SK-N-DZ (cell line): ENCODE measurements around the gene COL23A1.

Experiments used
- DNase-seq: peaks from one replicate; pipeline ENCODE4 v3.0.0-alpha.2; 2015; ENCODE audit warnings: low spot score

The COL23A1 gene

GRCh38 chr5:178557416-178557815 is 32.8 kb downstream of the COL23A1 start:
- no peak for DNase-seq

DNA sequence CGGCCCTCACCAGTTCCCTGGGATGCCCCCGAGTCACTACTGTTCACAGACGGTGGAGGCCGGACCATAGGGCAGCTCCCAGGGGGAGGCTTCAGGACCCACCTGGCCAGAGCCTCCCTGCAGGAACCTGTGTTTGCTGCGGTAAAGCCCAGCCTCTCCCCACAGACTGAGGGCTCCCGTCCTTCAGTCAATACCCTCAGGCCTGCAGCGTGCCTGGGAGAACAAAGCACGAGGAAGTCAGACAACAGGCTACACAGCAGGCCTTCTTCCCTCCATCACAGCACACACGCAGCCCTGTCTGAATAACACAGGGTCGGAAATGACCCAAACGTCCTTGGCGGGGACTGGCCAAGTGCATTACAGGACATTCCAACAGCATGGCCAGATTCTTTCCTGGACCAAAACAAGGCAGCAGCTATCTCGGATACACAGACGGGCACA is 34.4 kb downstream of the COL23A1 start:
- no peak for DNase-seq

GRCh38 chr5:178555005-178555404 is 35.2 kb downstream of the COL23A1 start:
- no peak for DNase-seq

DNA sequence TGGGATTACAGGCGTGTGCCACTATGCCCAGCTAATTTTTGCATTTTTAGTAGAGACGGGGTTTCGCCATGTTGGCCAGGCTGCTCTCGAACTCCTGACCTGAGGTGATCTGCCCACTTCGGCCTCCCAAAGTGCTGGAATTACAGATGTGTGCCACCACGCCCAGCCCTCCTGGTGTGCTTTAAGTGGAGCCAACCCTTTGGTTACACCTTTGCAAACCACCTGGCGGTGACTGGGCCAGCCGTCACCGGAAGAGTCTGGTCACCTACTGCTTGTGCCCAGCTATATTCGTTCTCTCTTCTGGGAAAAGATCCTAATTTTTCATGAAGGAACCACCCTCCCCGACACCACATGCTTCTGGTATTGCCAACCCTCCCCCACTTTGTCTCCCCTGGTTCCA is 35.9 kb downstream of the COL23A1 start:
- no peak for DNase-seq

DNA sequence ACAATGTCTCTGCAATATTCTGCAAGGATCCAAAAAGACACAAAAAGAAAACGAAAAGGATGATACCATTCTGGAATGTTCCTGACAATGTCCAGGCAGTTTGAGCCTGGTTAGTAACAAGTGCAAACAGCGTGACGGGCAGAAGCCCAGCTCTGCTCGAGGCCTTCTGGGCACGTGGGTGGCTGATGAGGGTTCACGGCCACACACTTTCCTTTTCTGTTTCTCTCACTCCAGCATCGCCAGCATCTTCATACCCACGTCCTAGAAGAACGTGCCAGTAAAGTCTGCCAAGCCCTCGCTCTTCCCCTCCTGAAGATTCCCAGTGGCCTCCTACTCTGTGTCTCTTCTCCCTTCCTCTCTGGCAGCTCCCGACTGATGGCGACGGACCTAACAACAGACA is 36.7 kb downstream of the COL23A1 start:
- no peak for DNase-seq

- no peak for DNase-seq
Measured at GRCh38 chr5:178551468-178551867, 38.7 kb downstream of the COL23A1 start.

DNA sequence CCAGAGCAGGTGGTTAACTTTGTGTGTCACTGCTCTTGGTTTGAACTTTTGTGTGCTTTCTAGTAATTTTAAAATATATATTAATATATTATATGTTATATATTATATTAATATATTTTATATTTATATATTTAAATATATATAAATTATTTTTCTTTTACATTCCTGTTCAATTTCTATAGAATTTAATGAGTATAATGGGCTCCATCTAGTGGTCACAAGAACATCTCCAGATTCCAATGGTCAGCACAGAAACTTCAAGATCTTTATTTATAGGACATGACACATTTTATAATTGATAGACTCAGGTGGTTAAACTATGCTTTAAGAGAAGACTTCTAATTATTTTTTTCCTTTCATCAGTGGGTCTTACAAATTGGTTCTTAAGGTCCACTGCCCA is 39.1 kb downstream of the COL23A1 start:
- DNase-seq: no peak

- DNase-seq: no peak
Measured at GRCh38 chr5:178548746-178549145, 41.4 kb downstream of the COL23A1 start.

DNA sequence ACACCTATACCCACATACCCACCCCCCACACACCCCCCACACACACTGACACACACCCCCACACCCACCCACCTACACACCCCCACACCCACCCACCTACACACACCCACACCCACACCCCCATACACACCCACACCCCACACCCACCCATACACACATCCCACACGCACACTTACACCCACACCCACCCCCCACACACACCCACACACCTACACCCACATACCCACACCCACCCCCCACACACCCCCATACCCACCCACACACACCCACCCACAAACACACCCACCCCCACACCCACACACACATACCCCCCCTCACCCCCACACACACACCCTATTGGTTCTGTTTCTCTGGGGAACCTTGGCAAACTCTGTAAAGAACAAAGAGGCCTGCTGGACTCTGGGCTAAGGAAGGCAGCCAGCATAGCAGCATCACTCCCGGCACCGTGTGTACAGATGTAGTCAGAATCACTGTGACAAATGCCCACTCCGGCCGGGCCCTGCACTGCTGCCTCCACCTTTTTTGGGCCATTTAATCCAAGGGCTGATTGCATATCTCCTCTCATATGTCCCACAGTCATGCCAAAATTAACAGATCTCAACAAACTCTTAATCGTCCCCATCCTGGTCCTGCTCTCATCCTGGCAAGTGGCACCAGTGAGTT is 42.3 kb downstream of the COL23A1 start:
- DNase-seq: no peak

DNA sequence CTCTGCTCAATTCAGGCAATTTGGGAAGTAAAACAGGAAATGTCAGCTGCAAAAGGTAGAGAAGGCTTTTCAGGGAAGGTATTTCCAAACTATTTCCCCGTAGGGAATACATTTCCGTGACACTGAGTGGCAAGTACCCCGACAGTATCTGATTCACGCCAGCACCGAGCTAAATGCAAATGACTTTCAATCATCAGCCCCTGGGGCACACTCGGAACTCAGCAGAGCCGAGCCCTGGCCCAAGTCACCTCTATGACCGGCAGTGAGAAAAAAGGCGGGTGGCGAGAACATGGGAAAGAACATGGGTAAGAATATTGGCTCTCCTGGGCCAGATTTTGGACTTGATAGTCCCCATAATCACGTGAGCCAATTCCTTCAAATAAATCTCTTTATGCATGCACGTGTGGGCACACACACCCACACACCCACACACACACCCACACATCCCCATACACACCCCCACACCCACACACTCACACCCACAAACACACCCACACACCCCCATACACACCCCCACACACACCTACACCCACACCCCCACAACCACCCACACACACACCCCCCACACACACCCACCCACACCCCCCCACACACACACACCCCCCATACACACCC is 43.0 kb downstream of the COL23A1 start:
- DNase-seq: no peak

DNA sequence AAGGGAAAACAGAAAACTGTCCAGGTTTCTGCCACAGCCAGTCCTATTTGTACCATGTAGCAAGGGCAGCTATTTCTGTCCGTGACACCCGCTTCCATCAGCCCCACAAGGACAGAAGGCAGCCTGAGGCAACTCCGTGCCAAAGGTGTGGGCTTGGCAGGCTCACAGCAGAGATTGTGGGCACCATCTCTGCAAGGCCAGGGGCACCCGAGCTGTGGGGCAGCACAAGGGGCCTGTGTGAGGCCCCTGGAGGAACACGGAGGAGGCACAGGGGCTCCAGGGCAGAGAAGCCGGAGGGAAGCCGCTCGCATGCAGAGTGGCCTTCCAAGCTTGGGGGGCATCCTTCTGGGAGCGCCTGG is 43.5 kb downstream of the COL23A1 start:
- DNase-seq: no peak

DNA sequence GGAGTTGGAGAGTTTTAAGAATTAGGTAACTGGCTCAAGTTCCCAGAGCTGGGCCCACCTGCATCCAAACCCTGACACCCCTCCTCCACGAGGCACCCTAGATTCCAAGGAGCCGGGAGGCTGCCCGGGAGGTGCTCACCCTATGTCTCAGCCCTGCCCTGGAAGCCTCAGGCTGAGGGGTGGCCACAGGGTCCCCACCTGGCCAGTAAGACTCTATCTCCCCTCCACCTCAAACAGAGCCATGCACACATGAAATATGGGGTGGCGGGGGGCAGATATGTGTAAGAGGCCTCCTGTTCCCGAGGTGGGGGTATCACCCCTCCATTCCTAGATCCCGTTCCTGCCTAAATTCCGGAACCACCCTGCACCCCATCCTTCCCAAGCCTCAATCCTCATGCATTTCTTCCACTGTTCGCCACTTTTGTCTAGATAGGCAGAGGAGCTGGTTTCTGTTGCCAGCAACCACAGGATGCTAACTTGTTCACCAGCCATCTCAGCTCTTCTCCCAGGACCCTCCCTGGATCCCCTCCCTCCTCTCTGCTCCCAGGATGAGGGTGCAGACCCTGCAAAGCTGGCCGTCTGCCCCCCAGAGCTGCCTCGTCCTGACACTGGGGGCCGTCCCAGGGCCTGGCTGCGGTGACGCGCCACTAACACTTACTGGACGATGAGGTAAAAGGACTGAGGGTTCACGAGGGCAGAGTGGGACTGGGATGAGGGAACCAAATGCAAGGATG is 44.1 kb downstream of the COL23A1 start:
- no peak for DNase-seq

- DNase-seq: no peak
Measured at GRCh38 chr5:178545176-178545575, 45.0 kb downstream of the COL23A1 start.

DNA sequence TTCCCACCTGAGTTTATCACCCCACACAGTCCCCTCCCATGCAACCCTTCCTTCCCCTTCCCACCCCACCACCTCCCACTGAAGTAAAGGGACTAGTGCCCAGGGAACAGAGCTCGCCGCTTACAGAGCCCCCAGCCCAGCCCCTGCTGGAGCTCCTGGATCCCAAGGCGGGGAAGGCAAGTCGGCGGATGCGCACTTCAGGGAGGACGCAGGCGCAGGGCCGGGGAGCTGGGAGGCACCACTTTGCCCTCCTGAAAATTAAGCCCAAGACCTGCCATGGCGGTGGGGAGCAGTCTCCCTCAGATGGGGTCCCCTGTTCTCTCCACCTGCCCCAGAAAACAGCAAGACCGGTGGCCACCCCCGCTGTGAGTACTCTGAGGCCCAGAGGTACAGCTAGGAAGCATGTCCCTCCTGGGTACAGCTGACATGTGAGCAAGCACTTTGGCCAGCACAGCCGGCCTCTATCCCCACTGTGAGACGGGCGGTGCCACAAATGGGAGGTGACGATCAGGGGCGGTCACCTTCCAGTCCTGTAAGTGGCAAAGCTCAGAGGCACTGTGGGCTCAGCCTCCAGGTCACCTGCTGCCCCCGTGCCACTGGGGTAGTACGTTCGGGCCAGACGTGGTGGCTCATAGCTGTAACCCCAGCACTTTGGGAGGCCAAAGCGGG is 45.9 kb downstream of the COL23A1 start:
- no peak for DNase-seq

DNA sequence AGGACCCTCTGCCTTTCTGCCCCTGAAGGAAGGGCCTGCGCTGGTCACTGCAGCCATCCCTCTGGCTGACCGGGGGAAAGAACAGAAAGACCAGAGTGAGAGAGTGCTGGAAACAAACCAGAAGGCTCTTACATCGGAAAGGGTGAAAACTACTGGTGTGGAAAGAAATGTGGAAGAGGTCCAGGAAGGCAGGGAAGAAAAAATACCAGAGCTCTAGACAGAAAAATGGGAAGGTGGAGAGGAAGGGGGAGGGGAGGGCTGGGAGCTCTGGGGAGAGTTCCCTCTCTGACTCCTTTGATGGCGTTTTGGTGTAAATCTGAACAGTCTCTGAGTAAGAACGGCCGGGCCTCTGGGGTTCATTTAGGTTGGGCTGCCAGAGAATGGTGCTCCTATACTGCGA is 47.7 kb downstream of the COL23A1 start:
- no peak for DNase-seq

DNA sequence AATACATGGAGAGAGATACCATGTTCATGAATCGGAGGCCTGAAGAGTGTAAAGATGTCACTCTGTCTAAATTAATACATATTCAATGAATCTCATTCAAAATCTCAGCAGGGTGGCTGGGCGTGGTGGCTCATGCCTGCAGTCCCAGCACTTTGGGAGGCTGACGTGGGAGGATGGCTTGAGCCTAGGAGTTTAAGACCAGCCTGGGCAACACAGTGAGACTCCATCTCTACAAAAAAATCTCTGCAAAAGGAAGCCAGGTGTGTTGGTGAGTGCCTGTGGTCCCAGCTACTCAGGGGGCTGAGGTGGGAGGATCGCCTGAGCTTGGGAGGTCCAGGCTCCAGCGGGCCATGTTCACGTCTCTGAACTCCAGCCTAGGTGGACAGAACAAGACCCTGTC is 49.7 kb downstream of the COL23A1 start:
- no peak for DNase-seq

DNA sequence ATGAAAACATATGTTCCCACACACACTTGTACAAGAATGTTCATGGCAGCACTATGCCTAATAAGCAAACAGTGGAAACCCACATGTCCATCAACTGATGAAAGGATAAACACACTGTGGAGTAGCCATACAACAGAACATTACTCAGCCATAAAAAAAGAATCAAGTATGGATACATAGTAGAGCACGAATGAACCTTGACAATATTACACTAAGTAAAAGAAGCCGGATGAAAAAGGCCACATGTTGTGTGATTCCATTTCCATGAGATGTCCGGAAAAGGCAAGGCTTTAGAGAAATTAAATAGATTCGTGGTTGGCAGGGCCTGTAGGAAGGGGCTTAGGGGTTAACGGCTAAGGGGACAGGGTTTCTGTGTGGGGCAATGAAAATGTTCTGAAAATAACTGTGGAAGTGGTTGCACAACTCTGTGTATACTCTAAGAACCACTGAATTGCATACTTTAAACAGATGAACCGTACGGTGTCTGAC is 51.4 kb downstream of the COL23A1 start:
- DNase-seq: no peak

- no peak for DNase-seq
Measured at GRCh38 chr5:178537467-178538371, 52.5 kb downstream of the COL23A1 start.

GRCh38 chr5:178536541-178537466 is 53.4 kb downstream of the COL23A1 start:
- DNase-seq: no peak
